ENCODE measurements around the gene IQCB1.
"Not testable (repeated sequence)": the region's sequence is repeated elsewhere in the genome, so short reads cannot be mapped to it uniquely, and the experiment has no call there.

The IQCB1 gene, protein sequence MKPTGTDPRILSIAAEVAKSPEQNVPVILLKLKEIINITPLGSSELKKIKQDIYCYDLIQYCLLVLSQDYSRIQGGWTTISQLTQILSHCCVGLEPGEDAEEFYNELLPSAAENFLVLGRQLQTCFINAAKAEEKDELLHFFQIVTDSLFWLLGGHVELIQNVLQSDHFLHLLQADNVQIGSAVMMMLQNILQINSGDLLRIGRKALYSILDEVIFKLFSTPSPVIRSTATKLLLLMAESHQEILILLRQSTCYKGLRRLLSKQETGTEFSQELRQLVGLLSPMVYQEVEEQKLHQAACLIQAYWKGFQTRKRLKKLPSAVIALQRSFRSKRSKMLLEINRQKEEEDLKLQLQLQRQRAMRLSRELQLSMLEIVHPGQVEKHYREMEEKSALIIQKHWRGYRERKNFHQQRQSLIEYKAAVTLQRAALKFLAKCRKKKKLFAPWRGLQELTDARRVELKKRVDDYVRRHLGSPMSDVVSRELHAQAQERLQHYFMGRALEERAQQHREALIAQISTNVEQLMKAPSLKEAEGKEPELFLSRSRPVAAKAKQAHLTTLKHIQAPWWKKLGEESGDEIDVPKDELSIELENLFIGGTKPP

DNA sequence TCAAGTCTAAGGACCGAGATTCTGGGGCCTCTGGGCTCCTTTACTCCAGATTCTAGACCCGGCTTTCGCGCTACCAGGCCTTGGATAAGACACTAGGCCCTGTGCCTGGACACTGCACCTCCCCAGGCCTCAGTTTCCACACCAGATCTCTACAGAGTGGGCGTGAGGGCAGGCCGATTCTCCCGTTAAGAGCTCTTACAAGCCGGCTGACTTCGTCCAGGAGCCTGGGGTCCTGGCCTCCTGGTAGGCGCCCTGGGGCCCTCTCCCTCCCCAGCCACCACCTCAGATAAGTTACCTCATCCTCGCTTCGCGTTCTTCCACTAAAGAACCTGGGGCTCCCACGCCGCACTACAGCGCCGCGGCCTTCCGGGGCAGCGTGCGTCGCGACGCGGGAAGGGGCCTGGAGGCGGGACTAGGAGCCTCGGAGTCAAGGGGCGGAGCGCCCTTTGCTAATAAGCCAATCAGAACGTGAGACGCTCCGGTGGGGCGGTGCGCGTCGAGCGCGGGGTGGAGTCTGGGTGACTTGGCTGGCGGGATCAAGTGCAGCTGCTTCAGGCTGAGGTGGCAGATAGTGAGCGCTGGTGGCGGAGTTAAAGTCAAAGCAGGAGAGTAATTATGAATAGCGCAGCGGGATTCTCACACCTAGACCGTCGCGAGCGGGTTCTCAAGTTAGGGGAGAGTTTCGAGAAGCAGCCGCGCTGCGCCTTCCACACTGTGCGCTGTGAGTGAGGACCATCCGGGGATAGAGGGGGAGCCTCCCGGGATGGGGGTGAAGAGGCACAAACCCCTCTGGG is at the start of gene IQCB1, which contains the start of gene EAF2:
Gene IQCB1, minus strand, starts transcription at position 390 of the 794 bp plus-strand sequence. CDS start 6,100 bp downstream, outside the sequence.
Gene EAF2, plus strand, starts transcription at position 539 of the 794 bp plus-strand sequence. Its CDS starts 77 bp downstream, at position 616.
- peak; percentile 96 for DNase-seq

DNA sequence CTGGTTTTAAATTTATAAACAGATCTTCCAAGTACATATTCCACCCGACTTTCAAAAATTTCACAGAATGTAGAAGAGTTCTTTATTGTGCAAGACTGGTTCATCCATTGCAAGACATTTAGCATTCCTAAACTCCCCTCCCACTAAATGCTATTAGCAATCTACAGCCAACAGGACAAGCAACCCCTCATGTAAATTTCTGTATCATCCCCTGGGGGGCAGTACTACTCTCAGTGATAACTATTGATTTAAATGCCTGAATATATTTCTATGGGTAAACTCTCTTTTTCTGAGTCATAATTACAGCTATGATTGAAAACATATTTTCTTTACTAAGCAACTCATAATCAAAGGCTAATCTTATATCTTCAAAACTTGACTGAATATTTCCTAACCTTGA is 48.6 kb upstream of the IQCB1 start:
- peak; percentile 51 for DNase-seq

DNA sequence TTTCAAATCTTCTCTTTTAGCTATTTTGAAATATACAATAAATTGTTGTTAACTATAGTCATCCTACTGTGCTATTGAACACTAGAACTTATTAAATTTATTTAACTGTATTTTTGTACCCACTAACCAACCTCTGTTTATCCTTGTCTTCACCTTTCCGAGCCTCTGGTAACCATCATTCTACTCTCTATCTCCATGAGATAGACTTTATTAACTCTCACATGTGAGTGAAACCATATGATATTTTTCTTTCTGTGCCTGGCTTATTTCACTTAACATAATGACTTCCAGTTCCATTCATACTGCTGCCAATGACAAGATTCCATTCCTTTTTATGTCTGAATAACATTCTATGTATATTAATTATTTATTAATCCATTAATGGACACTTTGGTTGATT is 43.6 kb upstream of the IQCB1 start:
- DNase-seq = no peak

DNA sequence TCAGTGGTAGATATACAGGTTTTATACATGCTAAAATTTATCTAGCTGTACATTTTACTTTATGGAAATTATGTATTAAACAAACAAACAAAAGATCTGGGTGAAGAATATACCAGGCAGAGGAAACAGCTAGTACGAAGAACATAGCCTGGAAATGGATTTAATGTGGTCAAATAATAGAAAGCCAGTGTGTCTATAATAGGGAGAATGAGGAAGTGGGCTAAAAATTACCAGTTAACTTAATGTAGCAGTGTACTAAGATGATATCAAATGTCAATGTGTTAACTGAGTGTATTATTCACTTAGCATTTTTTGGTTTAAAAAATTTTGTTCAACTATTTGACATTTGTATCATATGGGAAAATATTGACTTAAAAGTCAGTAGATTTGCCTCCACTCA is 36.6 kb upstream of the IQCB1 start:
- no peak for DNase-seq

DNA sequence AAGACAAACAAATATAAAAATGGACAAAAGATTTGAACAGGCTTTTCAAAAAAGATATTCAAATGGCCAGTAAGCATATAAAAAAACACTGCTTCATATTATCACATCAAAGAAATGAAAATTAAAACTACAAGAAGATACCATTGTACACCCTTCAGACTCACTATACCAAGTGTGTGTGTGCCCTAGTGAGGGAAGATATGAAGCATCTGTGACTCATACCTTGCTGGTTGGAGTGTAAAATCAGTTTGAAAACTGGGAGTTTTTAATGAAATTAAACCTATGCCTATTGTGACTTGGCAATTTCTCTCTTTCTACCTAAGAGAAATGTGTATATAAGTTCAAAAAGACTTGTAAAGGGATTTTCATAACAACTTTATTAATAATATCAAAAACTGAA is 35.9 kb upstream of the IQCB1 start:
- no peak for DNase-seq

DNA sequence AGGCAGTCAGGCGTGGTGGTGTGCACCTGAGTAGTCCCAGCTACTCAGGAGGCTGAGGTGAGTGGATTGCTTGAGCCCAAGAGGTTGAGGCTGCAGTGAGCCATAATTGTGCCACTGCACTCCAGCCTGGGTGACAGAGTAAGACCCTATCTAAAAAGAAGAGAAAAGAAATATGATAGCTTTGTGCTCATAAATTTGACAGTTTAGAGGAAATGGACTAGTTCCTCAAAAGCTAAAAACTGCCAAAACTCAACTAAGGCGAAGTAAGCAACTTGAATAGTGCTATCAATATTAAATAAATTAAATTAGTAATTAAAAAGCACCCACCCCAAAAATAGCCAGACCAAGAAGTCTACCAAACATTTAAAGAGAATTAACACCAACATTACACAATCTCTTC is 34.9 kb upstream of the IQCB1 start:
- no peak for DNase-seq

DNA sequence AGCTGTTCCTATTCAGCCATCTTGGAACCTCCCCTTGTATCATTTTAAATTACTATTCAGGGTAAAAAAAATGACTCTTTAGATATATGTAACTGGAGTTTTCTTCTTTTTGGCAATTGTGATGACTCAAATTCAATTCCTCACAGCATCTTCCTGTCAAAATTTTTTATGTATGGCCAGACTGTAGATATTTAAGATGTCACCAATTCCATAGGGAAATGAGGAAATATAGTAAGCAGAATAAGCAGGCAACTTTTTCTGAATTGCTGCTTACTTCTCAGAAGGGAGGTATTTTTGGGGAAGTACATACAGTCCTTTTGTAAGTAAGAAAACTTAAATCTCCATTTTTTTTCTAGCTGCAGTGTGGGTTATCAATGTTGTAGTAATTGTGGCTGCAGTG is 28.9 kb upstream of the IQCB1 start:
- no peak for DNase-seq

DNA sequence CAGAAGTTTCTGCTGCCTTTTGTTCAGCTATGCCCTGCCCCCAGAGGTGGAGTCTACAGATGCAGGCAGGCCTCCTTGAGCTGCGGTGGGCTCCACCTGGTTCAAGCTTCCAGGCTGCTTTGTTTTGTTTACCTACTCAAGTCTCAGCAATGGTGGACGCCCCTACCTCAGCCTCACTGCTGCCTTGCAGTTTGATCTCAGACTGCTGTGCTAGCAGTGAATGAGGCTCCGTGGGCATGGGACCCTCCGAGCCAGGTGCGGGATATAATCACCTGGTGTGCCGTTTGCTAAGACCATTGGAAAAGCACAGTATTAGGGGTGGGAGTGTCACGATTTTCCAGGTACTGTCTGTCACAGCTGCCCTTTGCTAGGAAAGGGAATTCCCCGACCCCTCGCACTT is 28.4 kb upstream of the IQCB1 start:
- DNase-seq = not testable (repeated sequence)

DNA sequence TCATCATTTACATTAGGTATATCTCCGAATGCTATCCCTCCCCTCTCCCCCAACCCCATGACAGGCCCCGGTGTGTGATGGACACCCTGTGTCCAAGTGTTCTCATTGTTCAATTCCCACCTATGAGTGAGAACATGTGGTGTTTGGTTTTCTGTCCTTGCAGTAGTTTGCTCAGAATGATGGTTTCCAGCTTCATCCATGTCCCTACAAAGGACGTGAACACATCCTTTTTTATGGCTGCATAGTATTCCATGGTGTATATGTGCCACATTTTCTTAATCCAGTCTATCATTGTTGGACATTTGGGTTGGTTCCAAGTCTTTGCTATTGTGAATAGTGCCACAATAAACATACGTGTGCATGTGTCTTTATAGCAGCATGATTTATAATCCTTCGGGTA is 22.9 kb upstream of the IQCB1 start:
- not testable (repeated sequence) for DNase-seq

DNA sequence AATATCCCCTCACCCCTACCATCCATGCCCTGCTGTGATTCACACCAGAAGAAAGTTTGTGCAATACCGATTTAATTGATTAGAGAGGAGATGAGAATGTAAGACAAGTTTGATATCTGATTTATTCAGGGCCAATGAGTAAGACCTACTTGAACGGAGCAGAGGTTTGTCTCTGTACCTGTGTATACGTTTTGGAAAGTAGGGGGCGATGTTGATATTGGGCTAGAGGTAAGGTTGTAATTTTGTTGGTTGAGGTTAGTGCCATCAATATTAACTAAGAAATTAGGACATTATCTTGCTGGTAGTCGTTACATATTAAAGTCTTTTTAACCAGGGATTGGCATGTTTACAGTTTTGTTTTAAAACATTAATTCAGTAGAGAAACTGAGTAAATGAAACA is 20.7 kb upstream of the IQCB1 start:
- DNase-seq = peak; percentile 25

DNA sequence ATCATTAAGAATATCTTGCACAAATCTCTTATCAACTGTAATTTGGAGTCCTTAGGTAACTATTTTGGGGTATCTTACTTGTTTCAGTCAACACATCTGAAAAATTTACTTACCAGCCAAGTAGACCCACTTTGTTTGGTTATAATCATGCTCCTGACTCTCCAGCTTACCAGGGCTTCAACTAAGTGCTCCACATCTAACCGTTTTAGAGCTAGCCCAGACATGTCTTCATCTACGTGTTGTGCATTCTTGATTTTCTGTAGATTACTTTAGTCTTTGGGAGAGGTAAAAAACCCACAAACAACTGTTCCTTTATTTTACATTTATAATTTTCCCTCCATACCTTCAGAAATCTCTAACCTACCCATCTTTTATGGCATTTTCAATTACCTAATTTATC is 17.4 kb upstream of the IQCB1 start:
- no peak for DNase-seq

DNA sequence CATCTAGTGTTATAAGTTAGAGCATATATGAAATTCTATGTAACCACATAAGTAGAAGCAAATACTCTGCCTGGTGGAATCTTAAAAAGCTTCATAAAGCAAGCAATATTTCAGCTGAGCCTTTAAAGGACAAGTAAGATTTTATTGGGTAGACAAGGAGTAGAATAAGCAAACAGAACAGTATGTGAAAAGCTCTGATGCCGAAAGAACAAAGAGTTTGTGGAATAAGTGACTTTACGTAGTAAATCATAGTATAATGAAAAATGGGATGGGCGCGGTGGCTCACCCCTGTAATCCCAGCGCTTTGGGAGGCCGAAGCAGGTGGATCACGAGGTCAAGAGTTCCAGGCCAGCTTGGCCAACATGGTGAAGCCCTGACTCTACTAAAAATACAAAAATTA is 10.0 kb upstream of the IQCB1 start:
- DNase-seq = no peak

DNA sequence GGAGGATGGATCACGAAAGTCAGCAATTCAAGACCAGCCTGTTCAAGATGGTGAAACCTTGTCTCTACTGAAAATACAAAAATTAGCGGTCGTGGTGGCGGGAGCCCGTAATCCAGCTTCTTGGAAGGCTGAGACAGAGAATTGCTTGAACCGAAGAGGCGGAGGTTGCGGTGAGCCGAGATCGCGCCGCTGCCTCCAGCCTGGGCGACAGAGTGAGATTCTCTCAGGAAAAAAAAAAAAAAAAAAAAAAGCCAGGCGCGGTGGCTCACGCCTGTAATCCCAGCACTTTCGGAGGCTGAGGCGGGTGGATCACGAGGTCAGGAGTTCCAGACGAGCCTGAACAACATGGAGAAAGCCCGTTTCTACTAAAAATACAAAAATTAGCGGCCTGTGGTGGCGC is 5.1 kb upstream of the IQCB1 start:
- no peak for DNase-seq

DNA sequence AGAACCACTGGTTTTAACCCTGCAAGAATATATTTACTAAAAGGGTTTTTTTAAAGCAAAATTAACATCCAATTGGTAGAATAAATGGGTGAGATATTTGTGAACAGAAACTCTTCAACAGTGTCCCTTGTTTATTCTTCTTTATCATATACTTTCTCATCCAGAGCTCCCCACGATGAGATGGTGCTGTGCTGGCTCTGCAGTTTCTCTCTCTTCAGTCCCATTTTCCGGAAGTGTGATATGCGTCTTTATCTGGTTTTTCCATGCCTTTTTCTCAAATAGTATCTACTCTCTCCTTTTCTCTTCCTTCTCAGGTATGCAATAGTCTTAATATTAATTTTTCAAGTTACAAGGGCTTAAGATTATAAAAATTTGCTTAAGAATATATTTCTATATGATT is 1.6 kb upstream of the IQCB1 start:
- DNase-seq = peak; percentile 64

DNA sequence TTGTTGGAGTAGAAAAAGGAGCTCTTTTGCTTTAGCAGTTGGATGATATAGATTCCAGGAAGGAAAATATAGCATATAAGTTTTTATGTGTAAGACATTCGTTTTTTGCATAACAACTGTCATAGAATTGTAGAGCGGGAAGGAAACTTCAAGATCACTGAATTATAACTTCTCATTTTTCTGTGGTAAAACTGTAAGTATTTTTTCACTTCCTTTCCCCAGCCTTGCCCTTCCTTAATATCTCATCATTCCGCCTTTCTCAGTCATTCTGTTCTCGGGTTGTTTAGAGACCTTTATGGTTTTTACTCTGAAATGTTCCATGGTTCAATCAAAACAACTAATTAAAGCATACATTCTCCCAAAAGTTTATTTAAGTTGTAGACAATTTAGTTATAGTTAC is 1.2 kb upstream of the IQCB1 start:
- DNase-seq = no peak

DNA sequence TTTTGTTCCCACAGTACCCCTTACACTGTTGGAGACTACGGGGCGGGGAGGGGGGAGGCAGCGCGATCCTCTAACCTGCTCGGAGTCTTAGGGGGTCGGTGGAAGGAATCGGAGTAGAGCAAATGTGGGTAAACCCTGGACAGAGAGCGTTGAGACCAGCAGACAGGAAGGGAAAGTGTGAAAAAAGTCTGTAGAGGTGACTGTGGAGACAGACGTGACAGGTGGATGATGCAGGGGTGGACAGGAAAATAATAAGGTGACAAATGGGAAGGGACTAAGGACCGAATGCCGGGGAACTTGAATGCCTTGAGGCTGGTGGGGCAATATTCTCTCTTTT is 573 bp upstream of the IQCB1 start:
- DNase-seq = no peak

DNA sequence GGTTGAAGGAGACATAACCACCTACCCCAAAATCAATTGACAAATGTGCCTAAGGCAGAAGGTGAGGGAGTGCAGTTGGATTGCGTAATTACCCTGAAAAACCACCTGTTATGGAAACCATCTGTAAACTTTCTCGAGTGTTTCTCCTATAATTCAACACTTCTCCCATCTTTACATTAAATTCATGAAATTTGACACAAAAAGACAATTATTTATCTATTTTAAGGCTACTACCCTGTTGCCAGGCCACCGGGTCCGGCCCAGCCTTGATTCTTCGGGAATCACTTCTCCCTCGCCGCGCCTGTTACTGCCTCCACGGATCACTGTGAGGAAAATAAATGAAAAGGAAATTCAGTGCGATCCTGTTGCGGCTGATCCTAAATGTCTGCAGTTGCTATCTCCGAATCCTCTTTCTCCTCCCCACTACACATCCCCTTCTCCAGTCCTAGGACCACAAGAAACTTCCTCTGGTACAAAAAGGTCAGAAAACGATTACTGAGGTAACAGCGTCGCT is 646 bp downstream of the IQCB1 start:
- DNase-seq = peak; percentile 8

DNA sequence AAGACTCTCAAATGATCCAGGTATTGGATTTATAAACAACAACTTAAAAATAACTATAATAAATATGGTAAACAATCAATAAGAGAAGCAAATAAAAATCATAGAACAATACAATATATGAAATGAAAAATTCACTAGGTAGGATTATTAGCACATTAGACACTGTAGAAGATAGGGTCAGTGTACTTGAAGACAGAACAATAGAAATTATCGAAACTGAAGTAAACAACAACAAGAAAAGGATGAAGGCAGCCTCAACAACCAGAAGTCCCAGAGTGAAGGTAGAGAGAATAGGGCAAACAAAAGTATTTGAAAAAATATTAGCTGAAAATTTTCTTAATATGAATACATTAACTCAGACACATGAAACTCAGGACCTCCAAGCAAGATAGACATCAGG is 11.9 kb downstream of the IQCB1 start:
- DNase-seq = no peak

DNA sequence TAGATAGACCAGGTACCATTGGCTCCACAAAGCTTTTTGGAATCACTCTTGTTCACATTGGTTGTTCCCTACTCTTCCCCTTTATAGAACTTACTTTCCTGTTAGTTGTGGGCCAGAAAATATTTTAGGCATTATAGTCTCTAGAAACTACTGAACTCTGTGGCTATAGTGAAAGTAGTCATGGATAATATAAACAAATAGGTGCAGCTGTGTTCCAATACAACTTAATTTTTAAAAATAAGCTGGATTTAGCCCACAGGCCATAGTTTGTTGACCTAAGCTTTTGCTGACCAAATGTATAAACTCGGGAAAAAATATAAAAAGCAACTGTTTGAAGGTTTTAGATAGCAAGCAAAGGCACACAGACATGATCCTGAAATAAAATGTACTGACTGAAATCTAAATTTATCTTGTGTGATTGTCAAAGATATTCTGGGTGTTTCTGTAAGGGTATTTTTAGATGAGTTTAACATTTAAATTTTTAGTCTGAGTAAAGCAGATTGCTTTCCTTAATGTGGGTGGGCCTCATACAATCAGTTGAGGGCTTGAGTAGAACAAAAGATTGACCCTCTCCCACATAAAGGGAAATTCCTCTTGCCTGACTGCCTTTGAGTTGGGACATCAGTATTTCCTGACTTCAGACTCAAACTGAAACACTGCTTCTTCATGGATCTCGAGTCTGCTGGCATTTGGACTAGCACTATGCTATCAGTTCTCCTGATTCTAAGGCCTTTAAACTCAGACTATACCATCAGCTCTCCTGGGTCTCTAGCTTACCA is 13.2 kb downstream of the IQCB1 start:
- DNase-seq = no peak

DNA sequence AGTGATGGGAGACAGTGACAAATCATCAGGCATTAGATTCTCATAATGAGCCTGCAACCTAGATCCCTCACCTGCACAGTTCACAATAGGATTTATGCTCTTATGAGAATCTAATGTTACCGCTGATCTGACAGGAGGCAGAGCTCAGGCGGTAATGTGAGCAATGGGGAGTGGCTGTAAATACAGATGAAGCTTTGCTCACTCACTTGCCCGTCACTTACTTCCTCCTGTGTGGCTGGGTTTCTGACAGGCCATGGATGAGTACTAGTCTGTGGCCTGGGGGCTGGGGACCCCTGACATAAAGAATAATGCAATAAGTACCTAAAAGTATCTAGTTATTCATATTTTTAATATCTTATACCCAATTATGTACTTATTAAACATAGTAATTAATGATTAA is 15.6 kb downstream of the IQCB1 start:
- DNase-seq = no peak

DNA sequence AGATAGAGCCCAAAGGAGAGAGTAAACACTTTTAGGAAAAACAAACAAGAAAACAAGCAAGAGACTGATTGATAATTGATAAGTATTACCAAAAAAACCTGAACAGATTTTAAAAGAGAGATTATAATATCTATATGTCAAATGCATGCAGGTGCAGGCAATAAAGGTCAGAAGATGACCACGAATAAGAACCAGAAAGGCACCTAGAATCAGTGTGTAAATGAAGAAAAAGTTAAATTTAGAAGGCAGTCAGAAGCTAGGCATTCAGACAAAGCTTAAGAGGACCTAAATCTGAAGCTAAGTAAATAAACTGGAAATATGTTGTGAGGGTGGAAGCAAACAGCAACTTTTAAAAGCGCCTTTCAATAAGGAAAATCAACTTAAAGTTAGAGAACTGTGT is 16.3 kb downstream of the IQCB1 start:
- no peak for DNase-seq

DNA sequence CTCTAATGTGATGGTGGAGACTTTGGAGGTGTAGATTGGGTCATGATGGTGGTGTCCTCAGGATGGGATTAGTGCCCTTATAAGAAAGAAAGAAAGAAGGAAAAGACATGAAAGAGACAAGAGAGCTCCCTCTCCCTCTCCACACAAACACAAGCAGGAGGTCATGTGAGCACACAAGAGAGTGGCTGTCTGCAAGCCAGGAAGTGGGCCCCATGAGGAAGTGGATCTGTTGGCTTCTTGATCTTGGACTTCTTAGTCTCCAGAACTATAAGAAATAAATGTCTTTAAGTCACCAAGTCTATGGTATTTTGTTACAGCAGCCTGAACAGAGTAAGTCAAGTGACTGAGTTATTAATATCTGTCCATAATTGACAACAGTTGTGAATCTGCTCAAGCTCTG is 17.1 kb downstream of the IQCB1 start:
- DNase-seq = no peak

DNA sequence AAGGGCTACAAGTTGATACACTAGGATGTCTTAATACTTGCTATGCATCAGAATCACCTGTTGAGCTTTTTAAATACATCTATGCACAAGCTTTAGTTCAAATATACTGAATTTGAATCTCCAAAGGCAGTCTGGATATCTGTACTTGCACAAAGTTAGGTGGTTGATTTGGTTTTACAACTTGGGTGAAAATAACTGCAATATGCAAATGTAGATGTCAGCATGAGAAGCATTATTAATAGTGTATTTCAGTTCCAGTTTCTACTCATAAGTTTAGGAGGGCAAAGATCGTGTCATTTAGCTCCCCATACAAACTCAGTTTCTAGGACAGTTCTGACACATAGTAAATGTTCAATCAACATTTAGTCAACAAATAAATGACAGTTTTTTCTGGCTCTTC is 25.6 kb downstream of the IQCB1 start:
- no peak for DNase-seq
